Activated T-cell treated with anti-CD3 and anti-CD28 coated beads, Interleukin-2, amount 50 U/mL, for 48 hours (primary cell): Measurements from ENCODE around the gene SCAF1.
"Not testable (repeated sequence)": the region's sequence is repeated elsewhere in the genome, so short reads cannot be mapped to it uniquely, and the experiment has no call there.

Source experiments
- DNase-seq, 2 experiments: peaks; one replicate each; pipeline ENCODE4 v3.0.0-alpha.2; 2020

SCAF1 gene

DNA sequence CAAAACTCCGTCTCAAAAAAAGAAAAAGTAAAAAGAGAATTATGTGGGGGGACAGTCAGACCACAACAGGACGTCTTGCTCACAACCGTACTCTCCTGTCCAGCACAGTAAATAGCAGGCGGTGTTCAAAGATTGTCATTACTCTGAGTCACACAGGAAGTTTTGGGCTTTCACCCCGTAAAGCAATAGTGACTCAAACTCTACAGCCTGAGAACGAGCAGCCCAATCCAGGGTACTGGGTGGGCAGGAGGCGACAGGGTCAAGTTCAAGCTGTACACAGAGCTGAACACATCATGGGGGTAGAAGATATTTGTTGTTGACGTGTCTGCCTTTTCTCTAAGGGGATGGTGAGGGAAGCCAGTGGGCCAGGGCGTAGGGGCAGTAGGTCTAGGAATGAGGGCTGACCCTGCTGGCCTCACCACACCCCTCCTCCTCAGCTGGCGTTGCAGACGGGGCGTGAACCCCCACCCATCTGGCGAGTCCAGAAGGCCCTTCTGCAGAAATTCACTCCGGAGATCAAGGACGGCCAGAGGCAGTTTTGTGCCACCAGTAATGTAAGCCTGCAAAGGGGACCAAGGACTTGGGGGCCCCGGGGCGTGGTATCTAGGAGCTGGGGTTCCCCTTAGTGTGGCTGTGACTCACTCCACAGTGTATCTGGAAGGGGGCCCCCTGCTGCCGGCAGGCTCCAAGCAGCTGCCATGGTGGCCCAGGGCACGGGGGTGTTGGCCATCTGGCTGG is 27.7 kb upstream of the SCAF1 start:
- DNase-seq = peak; percentile 44 to 55

DNA sequence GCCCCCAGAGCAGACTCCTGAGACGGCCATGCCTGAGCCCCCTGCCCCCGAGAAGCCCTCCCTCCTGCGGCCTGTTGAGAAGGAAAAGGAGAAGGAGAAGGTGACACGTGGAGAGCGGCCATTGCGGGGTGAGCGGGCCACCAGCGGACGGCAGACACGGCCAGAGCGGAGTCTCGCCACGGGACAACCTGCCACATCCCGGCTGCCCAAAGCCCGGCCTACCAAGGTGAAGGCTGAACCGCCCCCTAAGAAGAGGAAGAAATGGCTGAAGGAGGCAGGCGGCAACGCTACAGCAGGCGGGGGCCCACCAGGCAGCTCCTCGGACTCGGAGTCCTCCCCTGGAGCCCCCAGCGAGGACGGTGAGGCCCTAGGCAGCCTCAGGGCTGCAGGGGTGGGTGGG is 26.1 kb upstream of the SCAF1 start:
- DNase-seq = no peak

DNA sequence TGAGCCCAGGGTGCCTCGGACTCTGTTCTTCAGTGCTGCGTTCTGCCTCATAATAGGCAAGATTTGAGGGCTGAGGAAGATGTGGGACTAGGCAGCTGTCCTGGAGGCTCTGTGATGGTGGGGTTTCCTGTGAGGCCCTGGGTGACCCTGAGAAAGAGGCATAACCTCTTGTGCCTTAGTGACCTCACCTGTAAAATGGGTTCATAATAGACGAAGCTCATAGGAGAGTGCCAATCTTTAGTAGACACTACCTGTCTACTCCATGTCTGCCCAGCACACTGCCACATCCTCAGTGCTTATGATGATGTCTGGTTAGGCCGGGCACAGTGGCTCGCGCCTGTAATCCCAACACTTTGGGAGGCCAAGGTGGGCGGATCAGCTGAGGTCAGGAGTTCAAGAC is 25.5 kb upstream of the SCAF1 start:
- DNase-seq = no peak

DNA sequence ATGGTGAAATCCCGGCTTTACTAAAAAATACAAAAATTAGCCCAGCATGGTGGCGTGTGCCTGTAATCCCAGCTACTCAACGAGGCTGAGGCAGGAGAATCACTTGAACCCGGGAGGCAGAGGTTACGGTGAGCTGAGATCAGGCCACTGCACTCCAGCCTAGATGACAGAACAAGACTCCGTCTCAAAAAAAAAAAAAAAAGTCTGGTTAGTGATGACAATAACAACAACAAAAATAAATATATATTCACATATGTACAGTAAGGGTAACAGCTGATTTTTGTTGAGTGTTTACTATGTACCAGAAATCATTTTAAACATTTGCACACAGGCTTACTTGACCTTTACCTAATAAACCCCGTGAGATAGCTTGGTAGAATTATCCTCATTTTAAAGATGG is 25.1 kb upstream of the SCAF1 start:
- DNase-seq = no peak

DNA sequence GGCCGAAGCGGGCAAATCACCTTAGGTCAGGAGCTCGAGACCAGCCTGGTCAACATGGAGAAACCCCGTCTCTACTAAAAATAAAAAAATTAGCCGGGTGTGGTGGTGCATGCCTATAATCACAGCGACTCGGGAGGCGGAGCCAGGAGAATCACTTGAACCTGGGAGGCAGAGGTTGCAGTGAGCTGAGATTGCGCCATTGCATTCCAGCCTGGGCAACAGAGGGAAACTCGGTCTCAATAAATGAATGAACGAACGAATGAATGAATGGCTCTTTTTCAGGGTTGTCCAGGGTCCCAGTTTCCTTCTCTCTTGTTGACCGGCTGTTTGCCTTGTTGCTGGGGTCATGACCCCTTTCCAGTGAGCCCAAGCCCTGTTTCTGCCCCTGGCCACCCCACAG is 24.1 kb upstream of the SCAF1 start:
- not testable (repeated sequence) for DNase-seq

DNA sequence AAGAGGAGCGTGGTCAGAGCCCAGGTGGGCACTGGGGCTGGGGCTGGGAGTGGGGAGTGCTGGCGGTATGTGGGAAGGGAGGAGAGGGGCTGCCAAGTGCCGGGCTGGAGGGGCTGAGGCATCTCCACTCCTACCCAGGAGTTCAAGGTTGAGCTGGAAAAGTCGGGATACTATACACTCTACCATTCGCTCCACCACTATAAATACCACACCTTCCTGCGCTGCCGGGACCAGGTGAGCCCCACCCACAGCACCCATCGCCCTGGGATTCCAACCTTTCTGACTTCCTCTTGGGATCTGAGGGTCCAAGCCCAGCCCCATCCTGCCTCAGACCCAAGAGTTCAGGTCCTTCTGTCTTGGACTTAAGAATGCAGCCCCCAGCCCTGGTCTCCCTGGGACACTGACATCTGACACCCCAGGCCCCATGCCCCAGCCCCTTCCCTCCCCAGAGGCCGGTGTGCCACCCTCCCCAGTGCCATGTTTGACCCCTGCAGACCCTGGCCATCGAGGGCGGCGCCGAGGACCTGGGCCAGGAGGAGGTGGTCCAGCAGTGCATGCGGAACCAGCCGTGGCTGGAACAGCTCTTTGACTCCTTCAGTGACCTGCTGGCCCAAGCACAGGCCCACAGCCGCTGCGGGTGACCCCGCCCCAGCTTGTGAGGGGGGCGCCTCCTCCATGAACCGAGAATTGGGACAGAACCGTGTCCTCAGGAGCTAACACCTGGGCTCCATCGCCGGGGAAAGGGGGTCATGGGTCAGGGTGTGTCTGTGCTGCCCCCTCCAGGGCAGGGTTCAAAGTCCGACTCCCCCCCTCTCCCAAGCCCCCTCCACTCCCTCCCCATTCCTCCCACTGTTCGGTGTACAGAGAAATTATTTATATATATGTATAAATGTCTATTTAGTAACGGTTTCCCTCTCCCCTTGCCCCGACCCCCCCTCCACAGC is 16.8 kb upstream of the SCAF1 start:
- DNase-seq = no peak

DNA sequence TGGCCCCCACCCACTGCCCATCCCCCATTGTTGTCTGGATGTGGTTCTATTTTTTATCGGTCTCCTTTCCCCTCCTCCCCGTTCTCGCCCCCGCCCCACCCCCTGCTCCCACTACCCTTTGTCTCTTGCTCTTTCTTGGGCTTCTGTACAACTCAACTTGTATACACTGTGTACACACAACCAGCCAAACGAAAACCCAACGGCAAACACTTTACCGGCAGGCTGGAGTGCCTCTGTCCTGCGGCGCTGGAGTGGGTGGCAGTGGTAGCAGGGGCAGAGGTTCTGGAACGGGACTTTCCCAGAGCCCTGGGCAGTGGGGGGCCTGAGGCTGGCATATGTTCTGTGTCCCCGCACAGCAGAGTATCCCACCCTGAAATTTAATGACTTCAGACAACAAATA is 15.8 kb upstream of the SCAF1 start:
- no peak for DNase-seq

DNA sequence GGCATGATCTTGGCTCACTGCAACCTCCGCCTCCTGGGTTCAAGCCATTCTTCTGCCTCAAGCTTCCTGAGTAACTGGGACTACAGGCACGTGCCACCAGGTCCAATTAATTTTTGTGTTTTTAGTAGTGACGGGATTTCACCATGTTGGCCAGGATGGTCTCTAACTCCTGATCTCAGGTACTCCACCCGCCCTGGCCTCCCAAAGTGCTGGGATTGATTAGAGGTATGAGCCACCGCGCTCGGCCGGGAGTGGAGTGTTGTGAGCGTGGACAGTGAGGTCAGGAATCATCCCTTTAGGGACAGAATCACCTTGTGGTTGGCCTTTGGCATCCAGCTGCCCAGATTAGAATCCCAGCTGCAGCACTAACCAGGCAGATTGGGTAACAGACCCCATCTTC is 12.3 kb upstream of the SCAF1 start:
- no peak for DNase-seq

DNA sequence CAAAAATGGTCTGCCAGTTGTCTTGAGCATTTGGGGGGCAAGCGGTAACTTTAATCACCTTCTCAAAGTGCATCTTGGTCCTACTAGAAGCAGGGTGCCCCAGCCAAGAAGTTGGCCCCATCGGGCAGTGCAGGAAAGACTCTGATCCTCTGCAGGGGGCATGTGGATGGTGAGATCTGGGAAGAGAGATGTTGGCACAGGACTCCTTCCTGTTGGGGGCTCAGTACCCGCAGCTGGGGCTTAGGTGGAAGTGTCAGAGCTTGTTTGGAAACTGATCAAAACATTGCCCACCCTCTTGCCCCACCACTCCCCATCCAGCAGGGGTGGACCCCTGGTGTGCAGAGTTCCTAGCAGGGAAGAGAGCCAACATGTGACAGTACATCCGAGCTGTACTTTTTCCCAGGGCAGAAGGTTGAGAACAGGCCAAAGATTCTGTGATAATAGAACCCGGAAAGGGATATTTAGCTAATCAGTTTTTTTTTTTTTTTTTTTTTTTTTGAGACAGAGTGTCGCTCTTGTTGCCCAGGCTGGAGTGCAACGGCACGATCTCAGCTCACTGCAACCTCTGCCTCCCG is 10.9 kb upstream of the SCAF1 start:
- no peak for DNase-seq

DNA sequence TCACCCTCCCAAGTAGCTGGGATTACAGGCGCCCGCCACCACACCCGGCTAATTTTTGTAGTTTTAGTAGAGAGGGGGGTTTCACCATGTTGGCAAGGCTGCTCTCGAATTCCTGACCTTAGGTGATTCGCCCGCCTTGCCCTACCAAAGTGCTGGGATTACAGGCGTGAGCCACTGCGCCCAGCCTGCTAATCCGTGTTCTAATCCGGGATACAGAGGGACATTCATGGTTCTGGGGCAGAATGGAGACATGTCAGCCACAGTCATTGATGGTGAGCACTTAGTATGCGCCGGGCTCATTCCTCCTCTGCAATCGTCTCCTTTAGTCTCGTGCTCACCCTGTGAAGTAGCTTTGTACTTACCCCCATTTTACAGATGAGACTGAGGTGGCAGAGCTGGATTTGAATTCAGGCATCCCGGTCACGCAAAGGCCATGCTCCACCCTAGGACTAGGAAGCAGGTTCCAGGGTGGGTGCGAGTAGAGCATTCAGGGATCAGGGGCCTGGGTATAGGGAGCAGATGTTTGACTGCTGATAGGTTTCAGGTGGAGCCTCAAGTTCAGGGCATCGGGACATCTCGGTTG is 10.3 kb upstream of the SCAF1 start:
- no peak for DNase-seq

DNA sequence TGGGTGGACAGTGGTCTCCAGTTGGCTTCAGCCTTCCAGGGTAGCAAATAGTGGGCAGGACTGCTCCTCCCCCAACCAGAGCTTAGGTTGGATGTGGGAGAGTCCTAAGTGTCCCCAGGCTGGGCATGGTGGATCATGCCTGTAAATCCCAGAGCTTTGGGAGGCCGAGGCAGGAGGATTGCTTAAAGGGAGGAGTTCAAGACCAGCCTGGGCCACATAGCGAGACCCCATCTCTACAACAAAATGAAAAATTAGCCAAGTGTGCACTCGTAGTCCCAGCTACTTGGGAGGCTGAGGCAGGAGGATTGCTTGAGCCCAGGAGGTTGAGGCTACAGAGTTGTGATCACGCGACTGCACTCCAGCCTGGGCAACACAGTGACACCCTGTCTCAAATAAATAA is 9.4 kb upstream of the SCAF1 start:
- no peak for DNase-seq

DNA sequence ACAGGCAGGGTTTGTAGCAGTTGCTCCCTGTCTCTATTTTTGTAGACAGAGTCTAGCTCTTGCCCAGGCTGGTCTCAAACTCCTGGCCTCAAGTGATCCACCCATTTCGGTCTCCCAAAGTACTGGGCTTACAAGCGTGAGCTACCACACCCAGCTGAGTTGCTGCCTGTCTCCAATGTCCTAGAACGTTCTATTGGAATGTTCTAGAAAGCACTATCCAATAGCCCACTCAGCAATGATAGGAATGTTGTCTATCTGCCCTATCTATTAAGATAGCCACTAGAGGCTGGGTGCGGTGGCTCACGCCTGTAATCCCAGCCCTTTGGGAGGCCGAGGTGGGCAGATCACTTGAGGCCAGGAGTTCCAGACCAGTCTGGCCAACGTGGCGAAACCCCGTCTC is 8.7 kb upstream of the SCAF1 start:
- not testable (repeated sequence) for DNase-seq

DNA sequence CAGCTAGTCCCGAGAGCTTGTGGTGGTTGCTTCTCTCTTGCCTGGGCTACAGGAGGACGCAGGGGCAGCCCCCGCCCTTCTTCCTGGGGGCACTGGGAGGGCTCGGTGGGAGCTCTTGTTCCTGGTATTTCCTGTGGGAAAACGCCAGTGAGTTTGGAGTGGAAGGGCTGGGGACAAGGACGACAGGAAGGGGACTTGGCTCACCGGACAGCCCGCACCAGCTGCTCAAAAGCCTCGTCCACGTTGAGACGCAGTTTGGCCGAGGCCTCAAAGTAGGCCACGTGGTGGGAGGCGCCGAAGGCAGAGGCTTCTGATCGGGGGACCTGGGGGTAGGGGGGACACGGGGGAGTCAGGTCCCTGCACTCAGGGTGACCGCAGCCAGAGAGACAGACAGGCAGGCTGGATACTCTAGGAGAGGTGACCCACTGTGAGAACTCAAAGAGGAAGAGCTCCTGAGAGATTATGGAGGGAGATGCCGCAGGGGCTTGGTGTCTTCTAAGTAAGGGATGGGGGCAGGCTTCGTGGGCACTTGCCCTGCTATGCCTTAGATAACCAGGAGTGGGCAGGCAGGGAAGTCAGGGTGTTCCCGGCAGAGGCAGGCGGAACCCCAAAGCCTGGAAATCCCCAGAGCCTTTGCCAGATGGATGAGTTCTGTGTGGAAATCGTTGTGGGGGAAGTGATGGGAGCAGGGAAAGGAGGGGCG is 6.3 kb upstream of the SCAF1 start:
- no peak for DNase-seq

DNA sequence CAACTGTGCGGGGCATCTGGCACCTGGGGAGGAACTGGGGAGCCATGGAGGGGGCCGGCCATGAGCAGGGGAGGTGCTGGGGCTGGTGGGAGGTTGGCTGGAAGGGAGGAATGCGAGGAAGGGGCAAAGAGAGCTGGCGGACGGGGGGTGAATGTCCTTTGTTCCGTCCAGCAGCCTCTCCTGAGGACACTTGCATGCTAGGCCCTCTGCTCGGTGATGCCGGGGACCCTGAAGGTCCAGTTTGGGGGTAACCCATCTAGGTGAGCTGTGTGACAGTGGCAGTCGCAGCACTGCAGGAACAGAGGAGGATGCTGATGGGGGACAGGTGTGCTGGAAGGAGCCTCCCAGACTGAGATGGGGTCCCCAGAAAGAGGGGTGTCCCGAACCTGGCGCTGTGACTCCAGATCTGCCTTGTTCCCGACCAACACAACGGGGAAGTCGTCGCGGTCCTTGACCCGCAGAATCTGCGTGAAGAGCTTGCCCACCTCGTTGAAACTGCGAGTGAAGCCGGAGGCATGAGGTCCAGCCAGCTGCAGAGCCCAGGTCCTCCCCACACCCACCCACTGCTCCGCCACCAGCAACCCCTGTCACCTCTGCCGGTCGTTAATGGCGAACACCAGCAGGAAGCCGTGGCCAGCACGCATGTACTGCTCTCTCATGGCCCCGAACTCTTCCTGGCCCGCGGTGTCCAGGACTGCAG is 5.6 kb upstream of the SCAF1 start:
- DNase-seq = no peak

DNA sequence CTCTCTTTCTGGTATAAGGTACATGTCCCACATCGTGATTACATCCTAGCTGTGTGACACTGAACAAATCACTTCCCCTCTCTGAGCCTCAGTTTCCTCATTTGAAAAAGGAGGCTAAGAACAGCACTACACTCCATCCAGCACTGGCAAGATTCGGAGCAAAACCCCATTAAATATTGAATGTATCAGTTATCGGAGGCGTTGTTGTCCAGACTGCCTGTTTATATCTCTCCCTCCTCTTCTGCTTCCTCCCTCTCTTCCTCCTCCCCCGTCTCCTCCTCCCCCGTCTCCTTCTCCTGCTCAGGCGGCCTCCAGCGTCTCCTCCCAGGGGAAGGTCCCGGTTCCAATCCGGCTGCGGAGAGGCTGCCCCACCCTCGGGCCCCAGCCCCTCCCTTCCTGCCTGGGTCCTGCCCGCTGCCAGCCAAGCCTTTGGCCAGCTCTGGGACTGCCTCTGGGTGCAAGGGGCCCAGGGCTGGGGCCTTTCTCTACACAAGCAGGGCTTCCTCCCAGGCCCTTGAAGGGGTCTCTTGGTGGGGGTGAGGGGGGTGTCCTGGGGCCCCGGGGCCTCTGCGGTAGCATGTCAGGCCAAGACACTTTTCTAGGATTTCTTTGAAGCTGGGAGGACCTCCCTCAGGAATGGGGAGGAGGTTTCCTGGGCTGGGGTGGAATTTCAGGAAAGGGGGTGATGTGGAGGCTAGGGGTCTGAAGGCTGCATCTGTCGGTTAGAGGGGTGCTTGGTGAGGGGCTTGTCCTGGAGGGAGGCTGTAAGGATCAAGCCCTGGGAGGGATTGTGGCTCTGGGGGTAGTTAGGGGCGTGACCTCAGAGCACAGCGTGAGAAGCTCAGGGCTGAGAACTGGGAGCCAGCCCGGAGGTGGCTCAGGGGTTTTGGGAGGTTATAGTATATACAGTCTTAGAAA is 3.9 kb upstream of the SCAF1 start:
- DNase-seq = no peak

DNA sequence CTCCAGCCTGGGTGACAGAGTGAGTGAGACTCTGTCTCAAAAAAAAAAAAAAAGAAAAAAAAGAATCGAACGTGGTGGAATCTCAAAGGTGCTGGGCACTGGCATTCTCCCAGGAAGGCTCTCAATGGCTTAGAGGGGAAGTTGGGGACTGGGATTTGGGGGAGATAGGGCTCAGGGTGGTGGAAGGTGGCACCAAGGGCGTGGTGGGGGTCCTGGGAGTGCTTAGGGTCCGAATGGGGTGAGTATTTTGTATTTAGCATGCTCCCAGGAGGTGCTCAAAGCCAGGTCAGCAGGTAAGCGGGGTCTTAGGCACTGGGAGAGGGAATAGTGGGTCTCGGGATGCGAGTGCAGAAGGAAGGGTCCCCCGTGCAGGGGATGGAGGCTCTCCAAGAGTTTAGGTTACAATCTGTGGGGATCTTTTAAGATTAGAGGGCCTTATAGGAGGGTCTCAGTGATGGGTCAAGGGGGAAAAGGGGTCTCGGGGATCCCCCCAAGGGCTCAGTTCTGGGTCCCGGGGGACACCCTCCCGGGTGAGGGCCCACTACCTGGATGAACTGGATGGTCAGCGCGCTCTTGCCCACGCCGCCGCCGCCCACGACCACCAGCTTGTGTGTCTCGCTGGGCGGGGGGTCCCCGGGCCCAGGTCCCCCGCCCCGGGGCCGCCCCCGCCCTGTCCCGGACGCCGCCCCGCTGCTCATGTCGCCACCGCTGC is 2.5 kb upstream of the SCAF1 start:
- no peak for DNase-seq

DNA sequence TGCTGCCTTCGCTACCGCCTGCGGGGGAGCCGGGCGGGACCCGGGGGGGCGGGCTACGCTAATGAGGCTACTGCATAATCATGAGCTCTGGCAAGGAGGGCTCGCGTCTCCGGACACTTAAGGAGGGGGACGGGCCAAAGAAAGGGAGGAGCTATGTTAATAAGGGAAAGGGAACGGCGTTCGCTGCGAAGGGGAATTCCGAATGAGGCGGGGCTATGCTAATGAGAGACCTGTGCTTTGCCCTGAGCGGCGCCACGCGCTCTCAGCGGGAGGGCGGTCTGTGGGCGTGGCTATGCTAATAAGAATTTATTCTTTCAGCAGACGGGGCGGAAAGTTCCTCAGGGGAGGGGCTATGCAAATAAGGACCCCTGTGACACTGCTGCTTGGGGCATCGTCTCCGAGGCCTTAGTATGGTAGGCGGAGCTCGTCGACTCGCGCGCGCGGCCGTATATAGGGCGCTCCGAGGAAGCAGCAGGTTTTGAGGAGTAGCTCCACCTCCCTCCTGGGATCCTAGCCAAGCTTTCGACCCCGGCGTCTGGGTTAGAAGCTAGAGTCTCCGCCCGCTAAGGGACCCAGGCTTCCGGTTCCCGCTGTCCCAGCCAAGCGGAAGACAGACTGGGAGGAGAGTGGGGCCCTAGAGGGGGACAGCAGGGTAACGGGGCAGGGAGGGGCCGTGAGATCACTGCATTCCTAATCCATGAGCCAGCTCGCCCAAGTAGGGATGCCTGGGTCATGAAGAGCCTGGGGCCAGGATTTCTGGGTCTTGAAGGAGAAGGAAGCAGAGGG is 1.7 kb upstream of the SCAF1 start, which contains the start of gene RRAS:
TSS of gene RRAS (minus strand) at position 31 of the 786 bp plus-strand sequence. CDS start 45 bp downstream, outside the sequence.
- DNase-seq = peak; percentile 100

DNA sequence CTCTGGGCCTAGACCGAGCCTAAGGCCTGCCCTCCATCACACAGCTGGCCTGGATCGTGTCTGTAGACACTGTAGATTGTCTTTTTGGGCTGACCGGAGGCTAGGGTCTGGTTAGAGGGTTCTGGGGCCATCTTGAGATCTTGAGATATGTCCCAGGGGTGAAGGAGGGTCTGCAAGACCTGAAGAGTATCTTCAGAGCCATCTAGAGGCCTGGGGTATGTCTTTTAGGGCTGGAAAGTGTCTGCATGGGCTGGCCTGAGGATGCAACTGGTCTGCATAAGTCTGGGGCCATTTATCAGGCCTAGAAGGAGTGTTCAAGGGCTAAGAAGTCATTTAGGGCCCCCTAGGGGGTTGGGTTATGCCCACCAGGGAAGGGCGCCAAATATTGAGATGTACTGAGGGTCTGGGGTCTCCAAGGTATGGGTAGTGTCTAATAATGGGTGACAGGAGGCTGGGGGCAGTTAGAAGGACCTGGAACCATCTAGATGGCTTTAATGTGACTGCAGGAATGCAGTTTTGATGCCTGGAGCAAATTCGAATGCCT is 555 bp downstream of the SCAF1 start:
- no peak for DNase-seq

DNA sequence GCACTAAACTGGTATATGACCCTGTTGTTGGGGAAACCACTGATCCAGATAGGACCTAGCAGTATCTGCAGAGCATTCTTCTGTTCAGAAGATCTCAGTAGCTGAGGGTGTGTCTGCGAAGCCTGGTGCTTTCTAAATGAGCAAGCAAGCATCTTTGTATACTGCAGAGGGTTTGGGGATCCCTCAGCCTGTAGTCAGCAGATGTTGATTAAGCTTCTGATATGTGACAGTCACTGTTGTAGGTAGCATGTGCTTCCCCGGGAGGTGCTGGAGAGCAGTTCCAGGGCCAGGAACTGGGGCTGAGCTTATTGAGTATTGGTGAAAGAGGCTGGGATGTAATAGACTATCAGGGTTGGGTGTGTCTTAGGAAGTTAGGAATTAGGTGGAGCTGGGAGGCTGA is 1.5 kb downstream of the SCAF1 start:
- DNase-seq = peak in 1 of 2 experiments; percentile 38
